Epithelial cell of prostate (primary cell): ENCODE data around the gene LRP11.

Source experiments
- DNase-seq: peaks from one replicate; pipeline ENCODE4 v3.0.0-alpha.2; 2011; ENCODE audit warnings: low read depth, low spot score
- H3K27ac ChIP-seq: fragments of 450-650 bp; 2 replicates; pipeline ENCODE4 v1.5.1; 2017; ENCODE audit warnings: mild to moderate bottlenecking

The LRP11 gene

DNA sequence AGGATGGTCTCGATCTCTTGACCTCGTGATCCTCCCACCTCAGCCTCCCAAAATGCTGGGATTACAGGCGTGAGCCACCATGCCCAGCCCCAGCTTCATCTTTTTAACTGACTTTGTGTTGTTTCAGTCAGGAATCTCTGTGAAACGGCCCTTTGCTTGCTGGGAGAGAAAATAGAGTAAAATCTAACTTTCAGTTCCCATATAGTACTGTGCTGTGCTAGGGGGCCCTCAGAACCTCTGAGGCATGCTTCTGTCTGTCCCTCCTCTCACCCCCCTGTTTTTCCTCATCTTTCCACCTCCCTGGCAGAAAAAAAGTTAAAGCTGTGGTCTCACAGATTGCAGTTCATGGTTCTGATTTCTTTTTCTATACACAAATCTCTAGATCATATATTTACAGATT lies 48.4 kb downstream of the LRP11 start:
- H3K27ac ChIP-seq, result no peak overlapping the region
- DNase-seq, result no peak

DNA sequence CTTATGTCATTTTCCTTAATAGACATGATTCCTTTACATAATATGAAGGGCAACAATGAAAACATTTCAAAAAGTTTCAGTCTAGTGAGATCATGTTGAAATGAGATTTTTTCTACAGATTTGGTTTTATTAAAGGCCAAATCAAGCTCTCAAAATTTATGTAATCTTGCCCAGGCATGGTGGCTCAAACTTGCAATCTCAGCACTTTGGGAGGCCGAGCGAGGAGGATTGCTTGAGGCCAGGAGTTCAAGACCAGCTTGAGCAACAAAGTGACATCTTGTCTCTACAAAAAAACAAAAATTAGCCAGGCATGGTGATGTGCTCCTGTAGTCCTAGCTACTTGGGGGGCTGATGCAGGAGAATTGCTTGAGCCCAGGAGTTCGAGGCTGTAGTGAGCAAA lies 50.8 kb downstream of the LRP11 start:
- DNase-seq, result no peak

DNA sequence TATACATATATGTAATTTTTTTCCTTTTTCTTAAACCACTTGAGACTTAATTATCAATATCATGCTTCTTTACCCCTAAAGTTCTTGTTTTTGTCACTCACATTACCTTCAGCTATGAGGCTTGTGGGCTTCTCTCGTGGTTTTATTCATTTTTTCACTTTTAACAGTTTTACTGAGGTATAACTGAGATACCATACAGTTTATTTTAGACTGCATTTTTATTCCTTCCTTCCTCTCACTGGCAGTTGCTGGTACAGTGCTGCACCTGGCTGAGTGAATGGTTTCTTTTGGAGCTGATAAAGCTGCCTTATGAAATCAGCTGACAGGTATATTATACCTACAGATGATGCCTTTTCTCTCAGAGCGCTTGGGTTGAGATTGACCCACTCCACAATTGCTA lies 54.4 kb downstream of the LRP11 start:
- DNase-seq, result no peak
- H3K27ac ChIP-seq, result no peak overlapping the region

More for the DNA sequence above, 50.8 kb downstream of the LRP11 start:
- no peak overlapping the region for H3K27ac ChIP-seq

DNA sequence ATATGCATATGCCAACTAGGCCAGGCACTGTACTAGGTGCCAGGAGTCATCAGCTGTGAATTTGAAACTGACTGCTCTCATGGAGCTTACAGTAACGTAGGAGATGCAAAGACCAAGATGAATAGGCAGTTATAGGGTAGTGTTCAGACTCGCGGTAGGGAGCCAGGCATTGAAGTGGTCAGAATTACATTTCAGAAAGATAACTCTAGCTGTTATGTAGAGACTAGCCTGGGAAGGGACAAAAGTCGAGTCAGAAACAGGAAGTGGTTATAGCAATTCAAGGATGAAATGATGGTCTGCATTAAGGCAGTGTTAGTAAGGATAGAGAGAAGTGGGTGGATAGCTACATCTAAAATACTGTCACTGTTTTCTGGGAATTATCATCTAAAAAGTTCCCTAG lies 58.0 kb downstream of the LRP11 start:
- H3K27ac ChIP-seq, result no peak overlapping the region
- DNase-seq, result no peak

DNA sequence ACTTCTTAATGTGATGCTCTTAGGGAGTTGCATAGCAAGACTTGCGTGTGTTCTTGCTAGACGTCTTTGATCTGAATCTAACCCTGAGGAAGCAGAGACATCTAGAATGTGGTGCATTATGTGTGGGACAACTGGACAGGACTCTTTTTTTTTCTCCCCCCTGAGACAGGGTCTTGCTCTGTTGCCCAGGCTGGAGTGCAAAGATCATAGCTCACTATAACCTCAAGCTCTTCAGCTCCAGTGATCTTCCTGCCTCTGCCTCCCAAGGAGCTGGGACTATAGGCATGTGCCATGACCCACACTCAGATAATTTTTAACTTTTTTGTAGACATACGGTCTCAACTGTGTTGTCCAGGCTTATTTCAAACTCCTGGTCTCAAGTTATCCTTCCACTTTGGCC lies 80.6 kb downstream of the LRP11 start:
- H3K27ac ChIP-seq, result no peak overlapping the region
- DNase-seq, result no peak

DNA sequence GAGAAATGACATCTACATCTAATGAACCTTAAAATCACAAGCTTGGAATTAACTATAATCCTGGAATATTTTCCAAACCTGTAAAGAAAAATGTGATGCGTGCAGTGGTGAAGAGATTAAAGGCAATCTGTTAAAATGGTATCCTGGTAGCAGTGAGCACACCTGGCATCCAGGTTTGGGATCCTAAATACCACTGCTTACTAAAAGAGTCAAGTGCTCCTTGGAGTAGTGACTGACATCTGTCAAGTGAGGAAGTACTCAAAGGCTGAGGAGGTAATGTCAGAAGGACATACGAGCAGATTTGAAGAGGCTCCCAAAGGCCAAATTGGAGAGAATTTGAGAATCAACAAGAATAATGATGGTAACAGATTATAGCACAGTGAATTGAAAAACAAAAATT lies 81.8 kb downstream of the LRP11 start:
- no peak overlapping the region for H3K27ac ChIP-seq
- no peak for DNase-seq

DNA sequence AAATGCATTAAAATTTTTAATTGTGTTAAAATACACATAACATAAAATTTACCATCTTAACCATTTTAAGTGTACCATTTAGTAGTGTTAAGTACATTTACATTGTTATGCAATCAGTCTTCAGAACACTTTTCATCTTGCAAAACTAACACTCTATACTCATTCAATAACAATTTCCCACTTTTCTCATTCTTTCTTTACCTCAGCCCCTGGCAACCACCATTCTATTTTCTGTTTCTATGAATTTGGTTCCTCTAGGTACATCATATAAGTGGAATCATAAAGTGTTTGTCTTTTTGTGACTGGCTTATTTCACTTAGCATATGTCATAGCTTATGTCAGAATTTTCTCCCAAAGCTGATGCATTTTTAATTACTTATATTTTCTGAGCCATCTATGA lies 82.4 kb downstream of the LRP11 start:
- DNase-seq, result no peak
- no peak overlapping the region for H3K27ac ChIP-seq

DNA sequence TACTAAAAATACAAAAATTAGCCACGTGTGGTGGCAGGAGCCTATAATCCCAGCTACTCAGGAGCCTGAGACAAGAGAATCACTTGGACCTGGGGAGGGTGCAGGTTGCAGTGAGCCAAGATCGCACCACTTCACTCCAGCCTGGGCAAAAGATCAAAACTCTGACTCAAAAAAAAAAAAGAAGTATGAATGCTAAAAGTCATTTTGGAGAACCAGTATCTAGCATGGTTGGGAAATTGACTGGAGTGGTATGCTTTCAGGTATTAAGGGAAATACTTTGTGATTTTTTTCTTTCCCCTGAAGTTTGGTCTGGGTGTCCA lies 84.6 kb downstream of the LRP11 start:
- H3K27ac ChIP-seq, result no peak overlapping the region
- DNase-seq, result no peak

DNA sequence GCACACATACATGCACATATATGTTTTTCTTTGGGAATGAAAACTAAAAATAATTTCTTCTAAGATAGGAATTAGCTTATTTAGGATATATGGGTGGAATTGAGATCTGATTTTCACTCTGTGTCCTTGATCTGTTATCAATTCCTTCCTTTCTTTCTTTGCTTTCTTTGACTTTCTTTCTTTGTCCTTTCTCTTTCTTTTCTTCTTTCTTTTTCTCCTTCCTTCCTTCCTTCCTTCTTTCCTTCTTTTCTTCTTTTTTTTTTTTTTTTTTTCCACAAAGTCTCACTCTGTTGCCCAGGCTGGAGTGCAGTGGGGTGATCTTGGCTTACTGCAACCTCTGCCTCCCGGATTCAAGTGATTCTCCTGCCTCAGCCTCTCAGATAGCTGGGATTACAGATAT lies 86.5 kb downstream of the LRP11 start:
- DNase-seq, result no peak
- no peak overlapping the region for H3K27ac ChIP-seq

DNA sequence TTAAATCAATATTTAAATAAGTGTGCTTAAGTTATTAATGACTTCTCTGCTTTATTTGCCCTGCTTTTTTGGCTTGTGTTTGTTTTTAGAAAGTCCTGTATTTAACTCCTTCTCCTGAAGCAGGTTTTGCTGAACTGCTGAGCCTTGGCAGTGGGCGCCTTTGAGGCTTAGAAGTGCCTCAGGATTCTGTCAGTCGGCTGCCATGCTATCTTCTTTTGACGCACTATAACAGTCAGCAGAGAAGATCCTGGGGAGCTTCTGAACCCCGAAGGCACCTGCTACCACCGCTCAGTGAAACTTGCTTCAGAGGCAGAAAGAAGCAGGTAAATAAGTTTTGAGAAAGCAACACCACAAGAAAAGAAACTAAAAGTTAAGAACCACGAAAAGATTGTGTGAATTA lies 92.2 kb downstream of the LRP11 start:
- H3K27ac ChIP-seq, result no peak overlapping the region

DNA sequence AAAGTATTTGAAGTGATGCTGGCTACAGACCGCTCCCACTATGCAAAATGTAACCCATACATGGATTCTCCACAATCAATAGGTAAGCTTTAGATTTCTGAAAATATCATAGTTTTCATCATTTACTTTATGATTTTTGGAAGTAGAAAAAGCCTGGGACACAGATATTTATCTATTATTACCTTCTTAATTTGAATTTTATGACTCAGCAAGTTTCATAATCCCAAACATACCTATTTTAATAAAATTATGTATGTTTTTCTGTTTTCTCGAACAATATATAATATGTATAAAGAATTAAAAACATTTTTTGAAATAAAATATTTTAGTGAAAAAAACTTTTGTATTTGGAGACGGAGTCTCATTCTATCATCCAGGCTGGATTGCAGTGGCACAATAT lies 93.0 kb downstream of the LRP11 start:
- H3K27ac ChIP-seq, result no peak overlapping the region
- DNase-seq, result no peak

More for the DNA sequence above, 92.2 kb downstream of the LRP11 start:
- DNase-seq, result no peak

DNA sequence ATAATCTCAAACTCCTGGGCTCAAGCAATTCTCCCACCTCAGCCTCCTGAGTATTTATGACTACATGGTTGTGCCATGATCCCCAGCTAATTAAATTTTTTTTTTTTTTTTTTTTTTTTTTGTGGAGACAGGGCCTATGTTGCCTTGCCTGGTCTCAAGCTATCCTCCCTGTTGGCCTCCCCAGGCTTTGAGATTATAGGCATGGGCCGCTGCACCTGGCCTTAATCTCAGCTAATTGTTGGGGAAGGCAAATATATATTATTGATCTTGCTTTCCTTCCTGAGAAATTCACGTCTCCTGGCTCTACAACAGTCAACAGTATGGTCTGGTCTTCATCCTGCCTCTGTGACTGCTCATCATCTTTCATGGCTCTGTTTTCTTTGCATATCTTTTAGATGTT lies 94.5 kb downstream of the LRP11 start:
- no peak overlapping the region for H3K27ac ChIP-seq
- DNase-seq, result no peak
